CD4-positive, alpha-beta T cell treated with Interleukin-15 for 1 hour (primary cell): Measurements from ENCODE around the gene TRPC5OS.

Experiments
- DNase-seq: peaks from one replicate; pipeline ENCODE4 v3.0.0-alpha.2; 2020

Gene TRPC5OS

GRCh38 chrX:111914398-111915090, 38.6 kb downstream of the TRPC5OS start:
- DNase-seq, result no peak

GRCh38 chrX:111917591-111917990, 41.6 kb downstream of the TRPC5OS start:
- DNase-seq, result no peak

- DNase-seq, result no peak
These were observed 52.5 kb downstream of the TRPC5OS start for GRCh38 chrX:111928456-111928855.
